ENCODE results near the gene DMD. TPM values are rescaled to one million over a fixed set of nuclear protein-coding genes. Genes with fewer than 3 reads are reported as not detected.

The DMD gene
- total RNA-seq, 2 experiments from 2014 or later, result 0.27 to 0.49 TPM

DNA sequence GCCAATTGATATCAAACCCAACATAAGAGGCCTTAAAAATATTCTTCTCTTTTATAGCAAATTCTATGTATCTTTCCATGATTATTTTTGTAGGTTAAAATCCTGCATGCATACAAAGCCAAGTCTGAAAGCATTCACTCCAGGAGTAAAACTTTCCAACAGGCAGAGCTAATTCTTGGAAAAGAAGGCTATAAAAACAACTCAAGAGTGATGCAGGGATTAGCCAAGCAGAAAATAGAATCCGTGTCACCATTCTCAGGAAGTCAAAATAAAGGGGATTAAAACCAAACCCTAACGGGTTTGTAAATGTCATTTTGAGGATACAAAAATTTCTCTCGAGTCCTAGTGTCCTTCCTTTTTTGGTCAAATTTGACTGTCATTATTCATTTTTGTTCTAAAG lies 412.4 kb downstream of the DMD start:
- ChIA-PET POLR2A (no interaction called here), CTCF (no interaction called here)
- ATAC-seq (no peak), DNase-seq (no peak)
- intact Hi-C loops (cut with micrococcal nuclease), result no loop called here
- Mint-ChIP-seq H3K27ac (no peak overlapping the region), H3K36me3 (ENCODE audit: low read depth) (no peaks in the 10 kb centered on the region), H3K4me1 (ENCODE audit: low read depth) (no peaks in the 10 kb centered on the region), H3K27me3 (no peaks in the 10 kb centered on the region), H3K4me3 (no peak overlapping the region), H3K9me3 (peaks cover 4% of the 10 kb centered on the region)
- TF ChIP-seq CTCF (IDR thresholded peaks at IDR 0.05), result no peak

GRCh38 chrX:32788936-32789335 lies 422.4 kb downstream of the DMD start:
- no peak for DNase-seq
- Mint-ChIP-seq H3K4me1 (ENCODE audit: low read depth) (no peaks in the 10 kb centered on the region), H3K27me3 (no peaks in the 10 kb centered on the region), H3K36me3 (ENCODE audit: low read depth) (no peaks in the 10 kb centered on the region), H3K9me3 (no peaks in the 10 kb centered on the region), H3K27ac (no peak overlapping the region), H3K4me3 (no peak overlapping the region)
- intact Hi-C loops (cut with micrococcal nuclease), result no loop called here
- POLR2A ChIA-PET, result no interaction called here
- no peak for TF ChIP-seq CTCF (IDR thresholded peaks at IDR 0.05)
- CTCF ChIA-PET, result no interaction called here
- ATAC-seq, result no peak

DNA sequence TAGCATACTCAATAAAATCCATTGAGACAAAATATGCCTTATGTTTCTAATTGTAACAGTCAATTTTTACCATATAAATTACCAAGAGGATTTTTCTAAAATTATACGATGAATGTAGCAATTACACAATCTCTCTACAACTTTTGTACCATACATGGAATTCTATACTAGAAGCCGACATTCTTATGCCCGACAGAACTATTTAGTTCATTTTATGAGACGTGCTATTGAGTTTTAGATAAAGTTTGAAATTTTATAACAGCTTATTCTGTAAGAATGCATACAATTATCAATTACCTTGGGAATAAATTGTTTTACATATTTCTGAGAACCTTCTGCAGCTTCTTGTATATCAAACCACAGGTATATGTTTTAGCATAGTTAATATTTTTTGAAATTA lies 431.2 kb downstream of the DMD start:
- ATAC-seq (no peak), DNase-seq (no peak)
- no peaks in the 10 kb centered on the region for H3K36me3 Mint-ChIP-seq (ENCODE audit: low read depth)
- H3K27ac Mint-ChIP-seq, result no peak overlapping the region
- no peaks in the 10 kb centered on the region for H3K27me3 Mint-ChIP-seq
- no peak for TF ChIP-seq CTCF (IDR thresholded peaks at IDR 0.05)
- no peaks in the 10 kb centered on the region for H3K4me1 Mint-ChIP-seq (ENCODE audit: low read depth)
- CTCF ChIA-PET, result no interaction called here
- H3K9me3 Mint-ChIP-seq, result no peaks in the 10 kb centered on the region
- intact Hi-C loops (cut with micrococcal nuclease), result no loop called here
- POLR2A ChIA-PET, result no interaction called here
- no peak overlapping the region for H3K4me3 Mint-ChIP-seq

- TF ChIP-seq CTCF (IDR thresholded peaks at IDR 0.05), result no peak
- Mint-ChIP-seq H3K36me3 (ENCODE audit: low read depth) (no peaks in the 10 kb centered on the region), H3K27me3 (no peaks in the 10 kb centered on the region), H3K9me3 (no peaks in the 10 kb centered on the region), H3K4me1 (ENCODE audit: low read depth) (no peaks in the 10 kb centered on the region), H3K4me3 (no peak overlapping the region), H3K27ac (no peak overlapping the region)
- no peak for DNase-seq
- POLR2A ChIA-PET, result no interaction called here
- CTCF ChIA-PET, result no interaction called here
- intact Hi-C loops (cut with micrococcal nuclease), result no loop called here
- no peak for ATAC-seq
Observed at GRCh38 chrX:32778965-32779364, 432.4 kb downstream of the DMD start.

- no peak for DNase-seq
- intact Hi-C loops (cut with micrococcal nuclease), result no loop called here
- CTCF ChIA-PET, result no interaction called here
- Mint-ChIP-seq H3K4me3 (no peak overlapping the region), H3K27ac (no peak overlapping the region), H3K4me1 (ENCODE audit: low read depth) (no peaks in the 10 kb centered on the region), H3K27me3 (no peaks in the 10 kb centered on the region), H3K36me3 (ENCODE audit: low read depth) (no peaks in the 10 kb centered on the region), H3K9me3 (no peaks in the 10 kb centered on the region)
- no peak for TF ChIP-seq CTCF (IDR thresholded peaks at IDR 0.05)
- ATAC-seq, result no peak
- POLR2A ChIA-PET, result no interaction called here
Observed at GRCh38 chrX:32774966-32775365, 436.4 kb downstream of the DMD start.
